Head of caudate nucleus (tissue), 42 donors: ENCODE measurements around the gene ATP1A2.

Source experiments
- DNase-seq, 42 donors: peaks; one replicate each; pipeline versions ENCODE4 v3.0.0 to v3.0.0-alpha.2; 2020 to 2021; ENCODE audit warnings: mixed read lengths in 7 of 42
- intact Hi-C: fragments of 100-400 bp; cut with DNase I; formaldehyde crosslinking; loops from one replicate; pipeline ENCODE4 v1.15.0; 2022

Gene ATP1A2

DNA sequence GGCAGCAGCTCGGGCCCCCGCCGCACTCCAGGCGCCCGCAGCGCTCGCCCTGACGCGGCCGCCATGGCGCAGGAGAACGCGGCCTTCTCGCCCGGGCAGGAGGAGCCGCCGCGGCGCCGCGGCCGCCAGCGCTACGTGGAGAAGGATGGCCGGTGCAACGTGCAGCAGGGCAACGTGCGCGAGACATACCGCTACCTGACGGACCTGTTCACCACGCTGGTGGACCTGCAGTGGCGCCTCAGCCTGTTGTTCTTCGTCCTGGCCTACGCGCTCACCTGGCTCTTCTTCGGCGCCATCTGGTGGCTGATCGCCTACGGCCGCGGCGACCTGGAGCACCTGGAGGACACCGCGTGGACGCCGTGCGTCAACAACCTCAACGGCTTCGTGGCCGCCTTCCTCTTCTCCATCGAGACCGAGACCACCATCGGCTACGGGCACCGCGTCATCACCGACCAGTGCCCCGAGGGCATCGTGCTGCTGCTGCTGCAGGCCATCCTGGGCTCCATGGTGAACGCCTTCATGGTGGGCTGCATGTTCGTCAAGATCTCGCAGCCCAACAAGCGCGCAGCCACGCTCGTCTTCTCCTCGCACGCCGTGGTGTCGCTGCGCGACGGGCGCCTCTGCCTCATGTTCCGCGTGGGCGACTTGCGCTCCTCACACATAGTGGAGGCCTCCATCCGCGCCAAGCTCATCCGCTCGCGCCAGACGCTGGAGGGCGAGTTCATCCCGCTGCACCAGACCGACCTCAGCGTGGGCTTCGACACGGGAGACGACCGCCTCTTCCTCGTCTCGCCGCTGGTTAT, 31.4 kb upstream of the ATP1A2 start:
- peak in 36 of 42 donors; percentile 61 to 87 (median 73) for DNase-seq
- intact Hi-C loops: no loop called here

DNA sequence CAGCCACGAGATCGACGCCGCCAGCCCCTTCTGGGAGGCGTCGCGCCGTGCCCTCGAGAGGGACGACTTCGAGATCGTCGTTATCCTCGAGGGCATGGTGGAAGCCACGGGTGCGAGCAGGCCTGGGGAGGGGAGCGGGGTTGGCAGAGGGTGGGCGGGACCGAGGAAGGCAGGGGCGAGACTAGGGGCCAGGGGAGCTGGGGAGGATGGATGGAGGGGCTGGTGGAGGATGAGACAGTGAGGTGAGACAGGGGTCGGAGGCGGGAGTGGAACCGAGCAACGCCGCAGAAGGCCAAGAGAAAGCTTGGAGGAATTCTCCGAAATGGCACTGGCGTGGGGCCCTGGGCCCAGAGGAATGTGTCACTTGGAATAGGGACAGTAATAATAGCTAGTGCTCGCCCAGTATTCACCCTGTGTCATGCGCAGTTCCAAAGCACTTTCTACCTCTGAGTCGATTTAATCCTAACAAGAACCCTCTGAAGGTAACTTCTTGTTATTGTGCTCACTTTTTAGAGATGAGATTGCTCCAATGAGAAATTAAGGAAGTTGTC, 30.7 kb upstream of the ATP1A2 start:
- peak in 1 of 42 donors; percentile 31 for DNase-seq
- intact Hi-C loops: no loop called here

DNA sequence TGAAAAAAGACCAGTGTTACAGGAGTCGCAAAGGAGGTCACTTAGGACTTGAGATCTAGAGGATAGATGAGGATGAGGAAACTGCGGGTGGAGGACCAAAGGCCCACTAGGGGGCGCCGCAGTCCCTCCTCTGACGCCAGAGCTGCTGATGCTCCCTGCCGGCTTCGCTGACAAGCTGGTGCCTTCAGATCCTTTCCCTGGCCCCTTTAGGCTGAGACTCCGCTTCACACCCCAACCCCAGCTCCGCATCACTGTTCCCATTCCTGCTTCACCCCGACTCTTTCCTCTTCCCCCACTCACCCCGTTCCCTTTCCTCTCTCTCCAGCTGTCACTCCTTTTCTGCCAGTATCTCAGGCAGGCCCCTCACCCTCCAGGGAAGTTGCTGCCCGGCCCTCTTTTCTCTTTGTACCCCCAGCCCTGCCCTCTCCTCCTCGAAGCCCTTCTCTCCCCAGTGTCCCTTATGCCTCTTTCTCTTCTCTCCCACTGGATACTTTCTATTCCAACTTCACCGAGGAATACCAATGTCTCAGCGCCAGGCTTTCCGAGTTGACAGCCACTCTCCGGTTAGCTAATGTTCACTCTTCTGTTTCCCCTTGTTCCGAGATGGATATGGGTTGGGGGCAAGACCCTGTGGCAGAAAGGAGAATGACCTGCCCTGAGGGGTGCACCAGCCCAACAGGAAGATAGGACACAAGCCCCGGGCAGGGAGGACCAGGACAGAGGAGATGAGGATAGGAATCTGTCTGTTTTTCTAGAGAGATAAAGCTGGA, 29.7 kb upstream of the ATP1A2 start:
- intact Hi-C loops: no loop called here
- peak; percentile 91 to 98 (median 95) for DNase-seq

DNA sequence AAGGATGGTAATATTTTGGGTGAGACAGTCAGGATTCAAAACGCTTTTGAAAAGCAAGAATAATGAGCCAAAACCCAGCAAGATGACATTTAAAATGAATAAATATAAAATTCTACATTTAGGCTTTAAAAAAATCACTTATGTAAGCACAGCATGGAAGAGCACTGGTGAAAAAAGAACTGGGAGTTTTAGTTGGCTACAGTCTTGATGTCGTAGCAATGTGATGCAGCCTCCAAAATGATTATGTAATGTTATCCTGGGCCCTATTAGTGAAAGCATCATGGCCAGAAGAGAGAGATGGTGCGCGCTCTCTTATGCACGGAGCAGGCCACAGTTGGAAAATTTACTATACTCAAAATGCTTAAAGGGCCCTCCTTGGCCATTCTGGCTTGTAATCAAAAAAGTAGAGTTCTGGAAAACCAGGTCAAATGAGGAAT, 29.1 kb upstream of the ATP1A2 start:
- peak in 5 of 42 donors; percentile 24 to 53 (median 28) for DNase-seq
- intact Hi-C loops: no loop called here

DNA sequence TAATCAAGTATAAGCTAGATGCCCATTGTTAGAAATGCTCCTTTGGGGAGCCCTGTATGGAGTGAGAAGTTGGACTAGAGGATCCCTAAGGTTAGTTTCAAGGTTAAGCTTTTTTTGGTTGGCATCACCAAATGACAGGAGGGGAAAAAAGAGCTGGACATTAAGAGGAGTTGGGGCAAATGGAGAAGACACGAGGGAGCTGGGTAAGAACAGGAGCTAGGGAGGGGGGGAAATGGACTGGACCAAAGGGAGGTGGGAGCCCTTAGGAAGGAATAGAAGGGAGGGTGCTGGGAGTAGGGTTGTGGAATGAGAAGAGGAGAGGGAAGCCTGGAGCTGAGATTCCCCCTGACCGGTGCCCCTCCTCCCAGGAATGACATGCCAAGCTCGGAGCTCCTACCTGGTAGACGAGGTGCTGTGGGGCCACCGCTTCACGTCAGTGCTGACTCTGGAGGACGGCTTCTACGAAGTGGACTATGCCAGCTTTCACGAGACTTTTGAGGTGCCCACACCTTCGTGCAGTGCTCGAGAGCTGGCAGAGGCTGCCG, 28.4 kb upstream of the ATP1A2 start:
- intact Hi-C loops: no loop called here
- DNase-seq: peak in 1 of 42 donors; percentile 27

DNA sequence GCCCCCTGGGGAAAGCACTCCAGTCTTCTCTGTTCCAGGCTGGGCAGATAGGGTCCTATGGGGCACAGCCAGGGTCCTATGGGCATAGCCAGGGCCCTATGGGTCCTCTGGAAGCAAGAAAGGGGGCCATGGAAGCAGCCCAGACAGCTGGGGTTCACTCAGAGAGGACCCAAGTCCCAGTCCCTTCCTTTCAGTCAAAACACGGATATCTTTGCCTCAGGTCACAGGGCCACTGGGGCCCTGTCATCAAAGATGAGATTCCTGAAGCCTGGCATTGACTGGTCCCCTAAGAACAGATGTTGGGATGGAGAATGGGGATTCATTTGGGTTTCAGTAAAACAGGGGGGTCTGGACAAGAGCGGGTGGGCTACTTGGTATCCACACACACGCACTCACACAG, 25.7 kb upstream of the ATP1A2 start:
- DNase-seq: no peak

DNA sequence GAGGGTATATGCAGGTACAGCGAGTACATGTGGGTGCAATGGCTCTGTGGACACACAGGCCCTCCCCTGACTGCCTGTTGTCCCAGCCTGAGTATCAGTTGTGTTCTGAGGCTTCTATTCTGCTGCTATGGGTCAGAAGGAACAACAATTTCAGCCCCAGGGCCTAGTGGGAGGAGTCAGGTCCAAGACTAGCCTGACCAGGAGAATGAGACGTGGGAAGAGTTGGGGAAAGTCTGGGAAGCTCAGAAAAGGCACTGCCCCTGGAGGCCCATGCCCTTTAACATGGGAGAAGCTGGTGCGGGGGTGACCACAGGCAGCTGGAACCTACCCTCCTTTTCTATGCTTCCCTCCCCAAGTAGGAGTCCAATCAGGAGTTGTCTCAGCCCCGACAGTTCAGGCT, 24.8 kb upstream of the ATP1A2 start:
- DNase-seq: peak in 1 of 42 donors; percentile 29
- intact Hi-C loops: no loop called here

More for the DNA sequence above, 25.7 kb upstream of the ATP1A2 start:
- intact Hi-C loops: no loop called here

DNA sequence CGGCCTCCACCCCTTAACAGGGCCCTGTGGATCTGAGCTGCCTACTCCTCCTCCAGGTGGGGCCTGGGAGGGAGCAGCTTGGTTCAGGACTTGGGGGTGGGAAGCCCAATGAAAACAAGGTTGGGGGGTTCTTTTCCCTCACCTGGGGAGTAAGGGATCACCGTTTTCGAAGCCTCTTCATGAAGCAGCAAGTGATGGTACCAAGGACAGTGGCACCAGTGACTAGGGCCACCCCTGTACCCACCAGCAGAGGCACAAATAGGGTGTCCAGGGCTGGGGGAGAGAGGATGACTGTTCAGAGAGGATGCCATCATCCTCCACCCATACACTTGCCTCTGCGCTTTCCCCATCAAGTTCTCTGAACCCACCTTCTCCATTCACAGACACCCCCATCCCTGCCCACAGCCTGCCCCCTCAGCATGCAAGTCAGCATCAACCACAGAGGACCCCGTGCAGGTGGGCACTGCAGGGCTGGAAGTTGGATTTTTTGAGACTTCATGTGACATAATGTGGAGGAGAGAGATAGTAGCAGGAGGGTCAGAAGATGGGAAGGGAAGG, 23.8 kb upstream of the ATP1A2 start:
- intact Hi-C loops: no loop called here
- peak in 1 of 42 donors; percentile 27 for DNase-seq

DNA sequence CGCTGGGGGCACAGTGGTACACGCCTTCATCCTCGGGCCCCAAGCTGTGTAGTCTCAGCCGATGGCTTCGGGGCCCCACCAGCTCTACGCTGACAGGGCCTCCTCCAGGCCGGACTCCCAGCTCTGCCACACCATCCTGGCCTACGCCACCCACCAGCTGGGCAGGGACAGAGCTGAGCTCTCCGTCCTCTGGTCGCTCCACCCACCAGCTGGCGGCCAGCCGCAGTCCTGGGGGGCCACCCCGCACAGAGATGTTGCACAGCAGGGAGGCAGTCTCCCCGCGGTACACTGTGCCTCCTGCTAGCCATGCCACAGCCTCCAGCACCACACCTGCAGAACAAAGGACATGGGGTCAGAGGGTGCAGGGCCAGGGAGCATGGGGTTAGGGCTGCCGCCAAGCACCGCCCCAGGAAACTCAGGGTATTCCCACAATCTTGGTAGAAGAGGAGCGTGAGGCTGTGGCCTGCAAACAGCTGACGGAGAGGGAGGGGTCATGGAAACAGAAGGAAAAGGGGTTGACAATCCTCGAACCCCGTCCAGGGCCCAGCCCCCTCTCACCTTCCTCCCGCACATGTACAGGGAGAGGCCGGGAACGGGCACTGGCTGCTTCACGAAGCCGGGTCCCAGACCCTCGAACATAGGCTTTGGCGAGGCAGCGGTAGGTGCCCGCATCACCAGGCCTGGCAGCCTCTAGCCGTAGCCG, 23.0 kb upstream of the ATP1A2 start:
- intact Hi-C loops: no loop called here
- peak in 36 of 42 donors; percentile 24 to 88 (median 72) for DNase-seq

DNA sequence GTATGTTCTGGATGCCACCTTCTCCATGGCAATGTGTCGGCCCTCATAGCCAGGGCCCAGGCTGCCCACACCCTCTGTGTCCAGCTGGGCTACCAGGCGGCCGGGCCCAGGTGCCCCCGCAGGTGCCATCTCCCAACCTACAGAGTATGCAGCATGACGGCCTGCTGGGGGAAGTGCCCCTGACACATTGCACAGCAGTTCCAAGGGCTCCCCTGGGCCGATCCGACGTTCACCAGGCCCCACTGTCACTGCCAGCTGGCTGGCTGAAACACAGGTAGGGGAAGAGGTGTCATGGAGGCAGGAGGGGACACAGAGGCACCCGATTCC, 22.5 kb upstream of the ATP1A2 start:
- peak in 4 of 42 donors; percentile 16 to 41 (median 31) for DNase-seq
- intact Hi-C loops: no loop called here

DNA sequence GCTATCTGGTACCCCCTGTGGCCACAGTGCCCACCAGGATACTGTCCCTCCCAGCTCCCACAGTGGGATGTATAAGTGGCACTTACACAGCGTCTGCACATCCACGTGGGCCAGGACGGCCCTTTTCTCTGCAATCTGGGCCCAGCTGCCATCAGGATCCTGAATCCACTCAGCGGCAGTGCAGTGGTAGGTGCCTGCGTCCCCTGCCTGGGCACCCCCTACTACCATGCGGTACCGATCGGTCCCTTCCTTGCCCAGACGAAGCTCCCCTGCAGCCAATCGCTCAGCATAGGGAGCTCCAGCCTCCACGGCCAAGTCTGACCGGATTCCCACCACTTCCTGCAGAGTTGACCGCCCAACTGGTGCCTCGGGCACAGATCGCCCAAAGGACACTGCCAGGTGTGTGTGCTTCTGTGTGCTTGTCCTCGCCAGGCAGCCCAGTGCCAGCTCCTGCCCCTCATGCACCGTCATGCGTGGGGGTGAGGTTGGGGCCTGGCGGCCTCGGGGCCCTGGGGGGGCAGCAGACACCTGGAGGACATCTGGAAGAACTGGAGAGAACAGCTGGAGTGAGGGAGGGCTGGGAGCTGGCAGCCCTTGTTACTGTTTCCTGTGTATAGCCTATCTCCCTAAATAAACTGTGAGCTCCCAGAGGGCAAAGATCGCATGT, 21.8 kb upstream of the ATP1A2 start:
- intact Hi-C loops: no loop called here
- DNase-seq: peak in 1 of 42 donors; percentile 42

DNA sequence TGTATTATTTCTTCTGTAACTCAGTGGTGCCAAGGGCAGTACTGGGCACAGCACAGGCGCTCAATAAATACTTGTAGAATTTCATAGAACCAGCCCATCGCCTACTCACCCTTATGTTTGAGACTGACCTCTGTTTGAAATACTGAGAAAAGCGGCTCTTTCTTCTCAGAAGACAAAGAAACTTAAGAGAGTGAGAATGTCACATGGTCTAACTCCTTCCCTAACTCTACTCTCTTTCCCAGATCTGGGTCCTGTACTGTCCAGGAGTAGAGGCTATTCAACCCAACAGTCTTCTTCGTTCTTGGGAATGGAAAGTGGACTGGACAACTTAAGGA, 21.3 kb upstream of the ATP1A2 start:
- intact Hi-C loops: no loop called here
- no peak for DNase-seq

DNA sequence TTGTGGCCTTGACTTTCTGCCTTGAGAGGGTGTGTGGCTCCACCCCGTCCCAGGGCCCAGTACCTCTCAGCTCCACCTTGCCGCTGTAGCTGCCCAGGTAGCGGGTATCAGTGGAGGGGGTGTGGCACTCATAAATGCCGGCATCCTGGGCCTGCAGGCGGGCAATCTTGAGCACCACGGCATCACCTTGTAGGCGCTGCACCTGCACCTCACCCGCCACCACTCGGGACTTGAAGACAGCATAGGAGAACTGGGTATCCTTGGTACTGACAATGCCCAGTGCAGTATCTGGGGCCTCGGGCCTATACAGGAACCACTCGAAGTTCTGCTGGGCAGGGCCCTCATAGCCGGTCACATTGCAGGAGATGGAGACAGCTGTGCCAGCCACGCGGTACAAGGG, 20.8 kb upstream of the ATP1A2 start:
- intact Hi-C loops: loop anchor here (5.0 kb wide), 1 partner anchor 112 kb away; the partner anchor contains the start of gene PEA15
- peak in 3 of 42 donors; percentile 34 to 38 (median 35) for DNase-seq

DNA sequence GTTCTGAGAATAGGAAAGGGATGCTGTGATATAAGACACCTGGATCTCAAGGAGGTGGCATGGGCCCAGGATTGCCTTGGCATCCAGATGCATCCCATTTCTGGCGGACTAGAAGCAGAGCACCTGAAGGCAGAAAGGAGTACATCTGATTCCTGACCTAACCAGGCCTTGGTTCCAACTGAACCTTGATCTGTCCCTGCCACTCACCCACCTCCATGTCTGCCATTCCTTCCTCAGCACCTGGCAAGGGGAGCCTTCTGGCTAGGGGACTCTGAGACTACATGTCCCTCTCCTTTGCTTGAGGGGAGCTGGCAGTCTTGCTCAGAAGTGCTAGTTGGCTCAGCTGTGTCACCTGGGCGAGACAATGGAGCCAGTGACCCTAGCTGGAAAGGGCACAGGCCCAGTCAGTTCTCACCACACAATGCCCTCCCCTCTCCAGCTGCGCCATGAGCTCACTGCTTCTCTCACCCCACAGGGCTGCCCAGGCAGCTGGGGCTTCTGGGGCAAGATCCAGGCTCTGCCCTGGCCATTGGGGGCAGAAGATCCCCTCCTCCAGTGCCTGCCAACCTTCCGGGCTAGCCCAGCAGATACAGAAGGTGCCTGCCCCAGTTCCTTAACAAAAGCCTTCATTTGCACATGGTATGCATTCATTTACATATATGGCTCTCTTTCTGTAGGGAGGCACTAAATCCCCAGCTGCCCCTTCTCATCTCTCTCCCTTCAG, 20.0 kb upstream of the ATP1A2 start:
- intact Hi-C loops: loop anchor here (5.0 kb wide), 1 partner anchor 112 kb away; the partner anchor contains the start of gene PEA15
- DNase-seq: peak; percentile 49 to 94 (median 86)

DNA sequence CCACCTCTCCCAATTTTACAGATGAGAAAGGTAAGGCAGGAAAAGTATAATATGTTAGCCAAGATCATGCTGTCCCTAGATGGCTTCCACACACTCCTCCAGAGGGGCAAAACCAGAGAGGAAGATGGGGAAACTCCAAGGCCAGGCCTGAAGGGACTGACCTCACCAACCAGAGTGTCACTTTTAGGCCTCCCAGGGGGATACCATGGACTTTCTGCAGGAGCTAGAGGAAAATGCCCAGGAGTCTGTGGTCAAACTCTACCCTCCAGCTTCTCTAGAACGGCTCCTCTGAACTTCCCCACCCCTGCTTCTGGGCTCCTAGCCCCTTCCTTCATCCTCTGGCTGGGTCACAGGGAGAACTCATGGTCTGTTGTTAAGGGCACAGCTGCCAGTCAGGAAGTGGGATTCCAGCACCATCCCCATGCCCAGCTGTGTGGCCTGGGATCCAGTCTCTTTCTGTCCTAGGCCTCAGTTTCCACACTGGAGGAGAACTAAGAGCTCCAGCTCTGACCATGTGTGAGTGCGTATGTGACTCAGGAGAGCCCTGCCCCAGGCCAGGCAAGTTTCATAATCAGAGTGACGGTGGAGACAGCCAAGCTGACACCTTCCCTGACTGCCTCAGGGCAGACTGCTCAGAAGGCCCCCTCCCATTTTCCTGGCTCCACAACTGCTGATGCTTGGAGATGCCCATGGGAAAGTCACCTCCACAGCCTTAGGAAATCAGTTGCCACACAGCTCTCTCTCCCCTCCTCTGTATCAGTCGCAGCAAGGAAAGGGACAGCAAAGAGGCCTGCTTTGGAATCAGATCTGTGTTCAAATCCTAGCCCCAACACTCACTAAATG, 19.1 kb upstream of the ATP1A2 start:
- intact Hi-C loops: loop anchor here (5.0 kb wide), 1 partner anchor 111 kb away; the partner anchor contains the start of gene PEA15
- DNase-seq: peak in 2 of 42 donors; percentile 23 to 36

DNA sequence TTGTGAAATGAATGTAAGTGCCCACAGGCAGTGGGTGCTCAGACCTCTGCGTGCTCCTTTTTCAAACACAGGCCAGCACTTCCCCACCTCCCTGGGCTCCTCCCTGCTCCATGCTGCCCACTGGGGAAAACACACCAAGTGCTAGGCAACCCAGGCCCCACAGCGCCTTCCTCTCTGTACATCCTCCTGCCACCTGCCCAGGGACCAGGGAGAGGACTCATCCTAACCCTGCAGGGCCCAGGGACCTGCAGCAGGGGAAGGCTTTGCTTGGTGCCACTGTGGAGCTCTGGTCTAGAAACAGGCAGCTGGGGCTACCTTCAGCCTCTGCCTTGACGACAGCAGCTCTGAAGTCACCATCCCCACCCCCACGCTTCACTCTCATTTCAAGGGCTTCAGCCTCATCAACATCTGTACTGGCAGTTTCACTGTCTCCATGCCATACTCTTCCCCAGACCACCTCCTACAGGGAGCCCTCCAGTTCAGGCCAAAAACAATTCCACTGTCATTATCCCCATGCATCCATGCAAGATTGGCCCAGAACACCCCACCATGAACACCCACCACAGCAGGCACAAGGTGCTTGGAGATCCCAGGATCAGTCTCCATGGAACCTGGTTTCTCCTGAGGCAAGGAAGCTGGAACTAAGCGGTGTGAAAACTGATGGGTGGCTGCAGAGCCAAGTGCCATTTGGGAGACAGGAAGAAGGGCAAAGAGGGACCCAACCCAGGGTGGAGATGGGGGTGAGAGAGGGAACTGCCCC, 18.2 kb upstream of the ATP1A2 start:
- intact Hi-C loops: loop anchor here (5.0 kb wide), 1 partner anchor 110 kb away; the partner anchor contains the start of gene PEA15
- peak in 8 of 42 donors; percentile 10 to 70 (median 38) for DNase-seq
